ENCODE data around the gene WNK4.

Gene WNK4

DNA sequence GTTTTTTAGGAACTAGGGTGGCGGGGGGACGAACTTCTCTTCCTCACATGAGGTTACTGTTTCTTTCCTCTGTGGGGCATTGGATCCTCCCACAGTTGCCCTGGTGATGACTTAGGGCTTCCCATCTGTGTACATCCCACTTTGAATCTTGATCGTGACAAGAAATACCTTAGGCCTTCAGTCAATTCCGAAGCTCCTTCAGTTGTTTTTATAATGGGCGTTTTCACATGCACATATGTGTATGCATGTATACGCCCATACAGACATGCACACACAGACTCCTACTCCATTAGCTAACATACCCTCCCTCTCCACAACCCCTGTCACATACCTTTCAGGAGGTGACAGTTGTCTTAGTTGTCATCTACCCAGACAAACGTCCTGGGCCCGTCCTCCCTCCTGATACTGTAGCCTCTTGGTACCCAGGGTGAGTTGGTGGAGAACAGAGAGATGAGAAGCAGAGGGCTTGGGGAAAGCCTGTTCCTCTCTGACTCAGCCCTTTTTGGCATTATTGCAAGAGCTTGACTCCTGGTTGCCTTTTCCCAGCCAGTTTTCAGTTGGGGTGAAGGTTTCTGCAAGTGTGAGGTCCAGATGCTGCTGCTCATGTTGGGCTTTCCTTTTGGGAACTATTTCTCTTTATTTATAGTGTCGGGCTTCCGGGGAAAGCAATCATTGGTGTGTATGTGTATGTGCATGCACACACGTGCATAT lies 61.7 kb downstream of the WNK4 start:
- DNase-seq = no peak

- peak; percentile 69 for DNase-seq
Observed at GRCh38 chr17:42843358-42843934, 63.0 kb downstream of the WNK4 start.

GRCh38 chr17:42844271-42844670 lies 63.9 kb downstream of the WNK4 start, which contains the start of gene AOC2:
TSS of gene AOC2 (plus strand) at chr17:42844580. CDS start at chr17:42844627, 47 bp downstream.
- DNase-seq = no peak

DNA sequence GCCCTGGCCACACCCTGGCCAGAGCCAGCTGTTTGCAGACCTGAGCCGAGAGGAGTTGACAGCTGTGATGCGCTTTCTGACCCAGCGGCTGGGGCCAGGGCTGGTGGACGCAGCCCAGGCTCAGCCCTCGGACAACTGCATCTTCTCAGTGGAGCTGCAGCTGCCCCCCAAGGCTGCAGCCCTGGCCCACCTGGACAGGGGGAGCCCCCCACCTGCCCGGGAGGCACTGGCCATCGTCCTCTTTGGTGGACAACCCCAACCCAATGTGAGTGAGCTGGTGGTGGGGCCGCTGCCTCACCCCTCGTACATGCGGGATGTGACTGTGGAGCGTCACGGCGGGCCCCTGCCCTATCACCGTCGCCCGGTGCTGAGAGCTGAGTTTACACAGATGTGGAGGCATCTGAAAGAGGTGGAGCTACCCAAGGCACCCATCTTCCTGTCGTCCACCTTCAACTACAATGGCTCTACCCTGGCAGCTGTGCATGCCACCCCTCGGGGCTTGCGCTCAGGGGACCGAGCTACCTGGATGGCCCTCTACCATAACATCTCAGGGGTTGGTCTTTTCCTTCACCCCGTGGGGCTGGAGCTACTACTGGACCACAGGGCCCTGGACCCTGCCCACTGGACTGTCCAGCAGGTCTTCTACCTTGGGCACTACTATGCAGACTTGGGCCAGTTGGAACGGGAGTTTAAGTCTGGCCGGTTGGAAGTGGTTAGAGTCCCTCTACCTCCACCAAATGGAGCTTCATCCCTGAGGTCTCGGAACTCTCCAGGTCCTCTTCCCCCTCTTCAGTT lies 64.5 kb downstream of the WNK4 start:
- no peak for DNase-seq

DNA sequence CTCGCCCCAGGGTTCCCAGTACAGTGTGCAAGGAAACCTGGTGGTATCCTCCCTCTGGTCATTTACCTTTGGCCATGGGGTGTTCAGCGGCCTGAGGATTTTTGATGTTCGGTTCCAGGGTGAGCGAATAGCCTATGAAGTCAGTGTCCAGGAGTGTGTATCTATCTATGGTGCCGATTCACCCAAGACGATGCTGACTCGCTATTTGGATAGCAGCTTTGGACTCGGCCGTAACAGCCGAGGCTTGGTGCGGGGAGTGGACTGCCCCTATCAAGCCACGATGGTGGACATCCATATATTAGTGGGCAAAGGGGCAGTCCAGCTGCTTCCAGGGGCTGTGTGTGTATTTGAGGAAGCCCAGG lies 65.1 kb downstream of the WNK4 start:
- DNase-seq = no peak

DNA sequence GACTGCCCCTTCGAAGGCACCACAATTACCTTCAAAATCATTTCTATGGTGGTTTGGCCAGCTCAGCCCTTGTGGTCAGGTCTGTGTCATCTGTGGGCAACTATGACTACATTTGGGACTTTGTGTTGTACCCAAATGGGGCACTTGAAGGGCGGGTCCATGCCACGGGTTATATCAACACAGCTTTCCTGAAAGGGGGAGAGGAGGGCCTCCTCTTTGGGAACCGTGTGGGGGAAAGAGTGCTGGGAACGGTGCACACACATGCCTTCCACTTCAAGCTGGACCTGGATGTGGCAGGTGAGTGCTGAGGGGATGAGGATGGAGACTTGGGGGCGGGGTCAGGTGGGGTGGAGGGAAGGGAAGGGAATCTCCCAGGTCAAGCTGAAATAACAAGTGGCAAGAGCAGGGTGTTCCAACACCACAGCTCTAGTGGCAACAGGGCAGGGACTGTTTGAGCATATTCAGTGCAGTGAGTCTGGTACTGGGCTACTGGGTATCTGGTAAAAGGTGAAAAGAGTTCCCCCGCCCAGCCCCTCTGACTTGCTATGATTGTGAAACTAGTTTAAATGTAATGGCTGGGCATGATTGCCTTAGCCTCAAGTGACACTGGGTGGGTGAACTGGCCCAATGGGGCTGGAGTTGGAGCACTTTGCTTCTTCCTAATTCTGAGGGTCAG lies 65.6 kb downstream of the WNK4 start:
- DNase-seq = no peak
